H54 (cell line): ENCODE measurements around the gene ATF6B.

ENCODE experiments used
- DNase-seq: peaks from one replicate; pipeline ENCODE4 v3.0.0; 2011; ENCODE audit warnings: low spot score, mixed read lengths; ENCODE audit not compliant: insufficient read length
- FAIRE-seq: peaks from 3 replicates; lab custom pipeline; 2011; peaks lifted over from hg19 to GRCh38; lab: Jason Lieb, UNC
- POLR2A ChIP-seq: IDR thresholded peaks from 2 replicates; pipeline ENCODE4 v1.6.1; 2011; ENCODE audit warnings: low read depth, mild to moderate bottlenecking, low read length

Gene ATF6B

GRCh38 chr6:32083812-32084768 lies 44.0 kb downstream of the ATF6B start:
- no peak for FAIRE-seq
- no peak for DNase-seq
- TF ChIP-seq POLR2A = no peak

GRCh38 chr6:32082935-32083334 lies 45.1 kb downstream of the ATF6B start:
- DNase-seq (peak; percentile 94), FAIRE-seq (peak; percentile 79)
- no peak for TF ChIP-seq POLR2A

- FAIRE-seq (no peak), DNase-seq (no peak)
- no peak for TF ChIP-seq POLR2A
Measured at GRCh38 chr6:32082478-32082877, 45.6 kb downstream of the ATF6B start.

- FAIRE-seq (peak; percentile 38), DNase-seq (peak; percentile 95)
- no peak for TF ChIP-seq POLR2A
Measured at GRCh38 chr6:32081168-32081990, 46.7 kb downstream of the ATF6B start.

GRCh38 chr6:32079566-32080290 lies 48.3 kb downstream of the ATF6B start:
- DNase-seq (no peak), FAIRE-seq (no peak)
- TF ChIP-seq POLR2A = no peak

GRCh38 chr6:32076321-32076809 lies 51.7 kb downstream of the ATF6B start:
- TF ChIP-seq POLR2A = no peak

GRCh38 chr6:32075781-32076180 lies 52.3 kb downstream of the ATF6B start:
- DNase-seq (no peak), FAIRE-seq (no peak)
- TF ChIP-seq POLR2A = no peak

More at GRCh38 chr6:32076321-32076809, 51.7 kb downstream of the ATF6B start:
- DNase-seq (peak; percentile 75), FAIRE-seq (peak; percentile 61)

GRCh38 chr6:32074996-32075532 lies 53.0 kb downstream of the ATF6B start:
- DNase-seq (no peak), FAIRE-seq (no peak)
- TF ChIP-seq POLR2A = no peak

- no peak for TF ChIP-seq POLR2A
- FAIRE-seq = no peak
- no peak for DNase-seq
Measured at GRCh38 chr6:32073613-32074012, 54.4 kb downstream of the ATF6B start.

GRCh38 chr6:32073101-32073500 lies 54.9 kb downstream of the ATF6B start:
- no peak for TF ChIP-seq POLR2A

GRCh38 chr6:32070814-32071543 lies 57.1 kb downstream of the ATF6B start:
- FAIRE-seq (no peak), DNase-seq (no peak)
- TF ChIP-seq POLR2A = no peak

More at GRCh38 chr6:32073101-32073500, 54.9 kb downstream of the ATF6B start:
- FAIRE-seq (no peak), DNase-seq (no peak)

- FAIRE-seq (no peak), DNase-seq (no peak)
- TF ChIP-seq POLR2A = no peak
Measured at GRCh38 chr6:32069878-32070515, 58.0 kb downstream of the ATF6B start.
